Ishikawa (cell line): ENCODE measurements around the gene ACSBG1.

ENCODE experiments used
- EGR1 ChIP-seq: IDR thresholded peaks from 2 replicates; pipeline ENCODE4 v1.6.1; 2012
- TCF12 ChIP-seq: IDR thresholded peaks from 2 replicates; pipeline ENCODE4 v1.6.1; 2012; ENCODE audit warnings: low read depth

- no peak for TF ChIP-seq EGR1
- TF ChIP-seq TCF12 = 0 out of 2 replicates have a peak, but pooled peaks have one; percentile 9
Measured at GRCh38 chr15:78210349-78210717, 24.0 kb downstream of the ACSBG1 start.
